Hepatocyte (in vitro differentiated cells): ENCODE data around the gene NUBP2. TPM values are rescaled to one million over a fixed set of nuclear protein-coding genes. Genes with fewer than 3 reads are reported as not detected.
A peak's percentile ranks its signal among the peaks of the same experiment; 100 is the strongest.

Experiments used
- DNase-seq: peaks from one replicate; pipeline ENCODE4 v3.0.0-alpha.2; 2016; ENCODE audit warnings: low spot score
- H2AFZ ChIP-seq: fragments of 200-600 bp; sonication (generic); 2 replicates; pipeline ENCODE4 v1.6.0; 2016; ENCODE audit warnings: antibody characterized with exemption, mild to moderate bottlenecking
- H3K27ac ChIP-seq: fragments of 200-600 bp; sonication (generic); 2 replicates; pipeline ENCODE4 v1.5.1; 2016; ENCODE audit warnings: mild to moderate bottlenecking
- H3K27me3 ChIP-seq: fragments of 200-600 bp; sonication (generic); 2 replicates; pipeline ENCODE4 v1.6.1; 2016
- H3K36me3 ChIP-seq: fragments of 200-600 bp; sonication (generic); replicated peaks from 2 replicates; pipeline ENCODE4 v1.5.1; 2016; ENCODE audit warnings: low read depth; ENCODE audit not compliant: insufficient read depth
- H3K4me1 ChIP-seq: fragments of 200-600 bp; sonication (generic); 2 replicates; pipeline ENCODE4 v1.5.1; 2016; ENCODE audit warnings: mild to moderate bottlenecking, moderate library complexity; ENCODE audit not compliant: insufficient read depth
- H3K4me2 ChIP-seq: fragments of 200-600 bp; sonication (generic); 2 replicates; pipeline ENCODE4 v1.6.0; 2016
- H3K4me3 ChIP-seq: fragments of 200-600 bp; sonication (generic); 2 replicates; pipeline ENCODE4 v1.5.1; 2016; ENCODE audit warnings: mild to moderate bottlenecking
- H3K79me2 ChIP-seq: fragments of 200-600 bp; sonication (generic); 2 replicates; pipeline ENCODE4 v1.6.0; 2017; ENCODE audit warnings: mild to moderate bottlenecking
- H3K9me2 ChIP-seq: fragments of 200-600 bp; sonication (generic); replicated peaks from 2 replicates; pipeline ENCODE4 v1.6.0; 2017; ENCODE audit warnings: mild to moderate bottlenecking; ENCODE audit not compliant: insufficient read depth
- H3K9me3 ChIP-seq: fragments of 200-600 bp; sonication (generic); 2 replicates; pipeline ENCODE4 v1.5.1; 2016; ENCODE audit warnings: low read depth, mild to moderate bottlenecking
- H4K20me1 ChIP-seq: fragments of 200-600 bp; sonication (generic); 2 replicates; pipeline ENCODE4 v1.6.0; 2016; ENCODE audit warnings: mild to moderate bottlenecking; ENCODE audit not compliant: insufficient read depth, poor library complexity, severe bottlenecking
- CTCF ChIP-seq: fragments of 200-600 bp; sonication (generic); IDR thresholded peaks from 2 replicates; pipeline ENCODE4 v1.5.1; 2016; ENCODE audit warnings: antibody characterized with exemption, mild to moderate bottlenecking; ENCODE audit not compliant: poor library complexity
- EZH2 ChIP-seq: fragments of 200-600 bp; sonication (generic); IDR thresholded peaks from 2 replicates; pipeline ENCODE4 v1.6.1; 2016; ENCODE audit warnings: antibody characterized with exemption, mild to moderate bottlenecking, borderline replicate concordance
- EZH2phosphoT487 ChIP-seq: fragments of 200-600 bp; sonication (generic); IDR thresholded peaks from one replicate; pipeline ENCODE4 v1.6.1; 2018; ENCODE audit warnings: antibody characterized with exemption, mild to moderate bottlenecking, low read depth, moderate library complexity; ENCODE audit not compliant: unreplicated experiment, severe bottlenecking
- WGBS: methylation state at CpG from one replicate; pipeline ENCODE4 v1.1.6; 2016; ENCODE audit warnings: low lambda C conversion rate; ENCODE audit errors: missing lambda C conversion rate; 5-methylcytosine and 5-hydroxymethylcytosine counted together
- polyA plus RNA-seq: library from polyadenylated mRNA; unstranded; fragments of >200 nt; fragmentation: Nextera tagmentation; extraction: Ambion mirVana; gene quantifications from 2 replicates; pipeline ENCODE4 v1.2.1, GENCODE V29; 2016
- total RNA-seq: library from RNA; depleted of rRNA; stranded (reverse); fragments of >200 nt; gene quantifications from 2 replicates; pipeline ENCODE4 v1.2.3, GENCODE V29; 2014

The NUBP2 gene
- total and polyA plus RNA-seq, 2 experiments from 2014 or later: 85.4 to 101 TPM

- TF ChIP-seq EZH2phosphoT487 (no peak), EZH2 (no peak), CTCF (no peak)
- no peaks in the 10 kb centered on the region for H3K9me3 ChIP-seq
- H3K9me2 ChIP-seq: no peaks in the 10 kb centered on the region
- H3K36me3 ChIP-seq: no peaks in the 10 kb centered on the region
- no peaks in the 10 kb centered on the region for H3K27me3 ChIP-seq
- no peak for DNase-seq
- H4K20me1 ChIP-seq: peaks cover 20% of the 10 kb centered on the region
- 90% methylated on average over 27 of the region's 27 CpGs for WGBS
- no peak overlapping the region for H2AFZ ChIP-seq
- H3K79me2 ChIP-seq: peaks cover 25% of the 10 kb centered on the region
- no peak overlapping the region for H3K4me3 ChIP-seq
- peak overlapping the region; percentile 100 for H3K4me2 ChIP-seq
- H3K4me1 ChIP-seq: peaks cover 25% of the 10 kb centered on the region
- no peak overlapping the region for H3K27ac ChIP-seq
Measured at GRCh38 chr16:1769402-1770300, 13.1 kb upstream of the NUBP2 start.

- Histone ChIP-seq H3K36me3 (no peaks in the 10 kb centered on the region), H3K4me1 (peaks cover 29% of the 10 kb centered on the region), H3K9me3 (no peaks in the 10 kb centered on the region), H3K27ac (peak overlapping the region; percentile 31), H3K79me2 (peaks cover 34% of the 10 kb centered on the region), H2AFZ (no peak overlapping the region), H3K4me3 (peak overlapping the region; percentile 88), H3K9me2 (no peaks in the 10 kb centered on the region), H3K4me2 (peak overlapping the region; percentile 100), H3K27me3 (no peaks in the 10 kb centered on the region), H4K20me1 (peaks cover 20% of the 10 kb centered on the region)
- no peak for TF ChIP-seq CTCF
- TF ChIP-seq EZH2: no peak
- TF ChIP-seq EZH2phosphoT487: no peak
- peak; percentile 56 for DNase-seq
- 27% methylated on average over 61 of the region's 81 CpGs for WGBS
Measured at GRCh38 chr16:1770328-1771187, 12.2 kb upstream of the NUBP2 start.

GRCh38 chr16:1771188-1771863 is 11.4 kb upstream of the NUBP2 start, which contains the start of gene NME3:
TSS of gene NME3 (minus strand) at chr16:1771543. CDS start at chr16:1771534, 9 bp downstream.
- no peaks in the 10 kb centered on the region for H3K9me3 ChIP-seq
- H3K27ac ChIP-seq: peak within 1 kb of the TSS; percentile 98
- no peak within 1 kb of the TSS for H2AFZ ChIP-seq
- 4% methylated on average over 15 of the region's 79 CpGs for WGBS
- H3K79me2 ChIP-seq: peaks cover 34% of the 10 kb centered on the region
- DNase-seq: peak; percentile 82
- peaks cover 20% of the 10 kb centered on the region for H4K20me1 ChIP-seq
- no peaks in the 10 kb centered on the region for H3K36me3 ChIP-seq
- H3K4me3 ChIP-seq: peak within 1 kb of the TSS; percentile 88
- H3K4me1 ChIP-seq: peaks cover 29% of the 10 kb centered on the region
- no peaks in the 10 kb centered on the region for H3K27me3 ChIP-seq
- no peak for TF ChIP-seq EZH2phosphoT487
- no peak for TF ChIP-seq EZH2
- no peak for TF ChIP-seq CTCF
- H3K4me2 ChIP-seq: peak within 1 kb of the TSS; percentile 100
- no peaks in the 10 kb centered on the region for H3K9me2 ChIP-seq
